Trophoblast cell (in vitro differentiated cells and primary cell): ENCODE measurements around the gene PODXL.

Experiments used
- DNase-seq, 2 donors: peaks; one replicate each; pipeline ENCODE4 v3.0.0-alpha.2; 2016
- H2AFZ ChIP-seq: 2 replicates; pipeline ENCODE4 v1.6.1; 2013; ENCODE audit warnings: low read length, moderate library complexity, mild to moderate bottlenecking; ENCODE audit not compliant: insufficient read depth, poor library complexity
- H2AK5ac ChIP-seq: 2 replicates; pipeline ENCODE4 v1.6.1; 2013; ENCODE audit warnings: mild to moderate bottlenecking, low read length
- H2BK120ac ChIP-seq: 2 replicates; pipeline ENCODE4 v1.6.1; 2013; ENCODE audit warnings: low read length, mild to moderate bottlenecking, moderate library complexity; ENCODE audit not compliant: insufficient read depth, poor library complexity
- H2BK12ac ChIP-seq: 2 replicates; pipeline ENCODE4 v1.6.1; 2013; ENCODE audit warnings: mild to moderate bottlenecking, low read length, moderate library complexity
- H2BK5ac ChIP-seq: 2 replicates; pipeline ENCODE4 v1.6.1; 2013; ENCODE audit warnings: low read length, low read depth, moderate library complexity, mild to moderate bottlenecking; ENCODE audit not compliant: poor library complexity
- H3K14ac ChIP-seq: 2 replicates; pipeline ENCODE4 v1.6.1; 2013; ENCODE audit warnings: mild to moderate bottlenecking, low read length
- H3K18ac ChIP-seq: 2 replicates; pipeline ENCODE4 v1.6.1; 2013; ENCODE audit warnings: mild to moderate bottlenecking, low read length
- H3K23ac ChIP-seq: 2 replicates; pipeline ENCODE4 v1.6.1; 2013; ENCODE audit warnings: low read length
- H3K27ac ChIP-seq: 2 replicates; pipeline ENCODE4 v1.5.1; 2013; ENCODE audit warnings: low read depth, mild to moderate bottlenecking, inconsistent platforms, low read length, moderate library complexity
- H3K27me3 ChIP-seq: 2 replicates; pipeline ENCODE4 v1.6.1; 2013; ENCODE audit warnings: inconsistent platforms, mild to moderate bottlenecking, low read length, moderate library complexity; ENCODE audit not compliant: insufficient read depth
- H3K36me3 ChIP-seq, 2 experiments: 1 replicate in 1 of 2; 2 replicates in 1 of 2; pipeline ENCODE4 v1.6.1; 2013; ENCODE audit warnings: low read length in 2 of 2, mild to moderate bottlenecking in 2 of 2, moderate library complexity in 1 of 2; ENCODE audit not compliant: insufficient read depth in 2 of 2, control insufficient read depth in 1 of 2
- H3K4ac ChIP-seq: 2 replicates; pipeline ENCODE4 v1.6.1; 2013; ENCODE audit warnings: low read depth, mild to moderate bottlenecking, low read length, moderate library complexity
- H3K4me1 ChIP-seq, 2 experiments: 1 replicate in 1 of 2; 2 replicates in 1 of 2; pipeline ENCODE4 v1.6.1; 2013; ENCODE audit warnings: low read length in 2 of 2, mild to moderate bottlenecking in 2 of 2, moderate library complexity in 1 of 2; ENCODE audit not compliant: insufficient read depth in 2 of 2, control insufficient read depth in 1 of 2
- H3K4me2 ChIP-seq: 2 replicates; pipeline ENCODE4 v1.6.1; 2013; ENCODE audit warnings: inconsistent platforms, mild to moderate bottlenecking, low read length, moderate library complexity
- H3K4me3 ChIP-seq: 2 replicates; pipeline ENCODE4 v1.5.1; 2013; ENCODE audit warnings: mild to moderate bottlenecking, low read depth, low read length, inconsistent platforms
- H3K79me1 ChIP-seq: one replicate; pipeline ENCODE4 v1.6.1; 2013; ENCODE audit warnings: low read length
- H3K79me2 ChIP-seq: 2 replicates; pipeline ENCODE4 v1.6.1; 2013; ENCODE audit warnings: low read length, mild to moderate bottlenecking; ENCODE audit not compliant: control insufficient read depth, insufficient read depth, poor library complexity
- H3K9ac ChIP-seq: 2 replicates; pipeline ENCODE4 v1.6.1; 2013; ENCODE audit warnings: mild to moderate bottlenecking, low read length
- H3K9me3 ChIP-seq: 2 replicates; pipeline ENCODE4 v1.6.1; 2013; ENCODE audit warnings: low read depth, mild to moderate bottlenecking, control low read depth, inconsistent platforms, low read length; ENCODE audit not compliant: insufficient read depth
- H4K12ac ChIP-seq: 2 replicates; pipeline ENCODE4 v1.6.1; 2013; ENCODE audit warnings: low read depth, mild to moderate bottlenecking, low read length, moderate library complexity
- H4K8ac ChIP-seq: 2 replicates; pipeline ENCODE4 v1.6.1; 2013; ENCODE audit warnings: low read depth, mild to moderate bottlenecking, low read length, moderate library complexity
- H4K91ac ChIP-seq: one replicate; pipeline ENCODE4 v1.6.1; 2013; ENCODE audit warnings: low read depth, mild to moderate bottlenecking, low read length, moderate library complexity
- whole genome bisulfite sequencing: extraction: QIAGEN DNeasy Blood & Tissue Kit; methylation state at CpG from one replicate; pipeline ENCODE4 v1.1.7; 2013; ENCODE audit warnings: missing lambda C conversion rate; ENCODE audit not compliant: insufficient read length, insufficient coverage; ENCODE audit errors: extremely low coverage; 5-methylcytosine and 5-hydroxymethylcytosine counted together

Gene PODXL

DNA sequence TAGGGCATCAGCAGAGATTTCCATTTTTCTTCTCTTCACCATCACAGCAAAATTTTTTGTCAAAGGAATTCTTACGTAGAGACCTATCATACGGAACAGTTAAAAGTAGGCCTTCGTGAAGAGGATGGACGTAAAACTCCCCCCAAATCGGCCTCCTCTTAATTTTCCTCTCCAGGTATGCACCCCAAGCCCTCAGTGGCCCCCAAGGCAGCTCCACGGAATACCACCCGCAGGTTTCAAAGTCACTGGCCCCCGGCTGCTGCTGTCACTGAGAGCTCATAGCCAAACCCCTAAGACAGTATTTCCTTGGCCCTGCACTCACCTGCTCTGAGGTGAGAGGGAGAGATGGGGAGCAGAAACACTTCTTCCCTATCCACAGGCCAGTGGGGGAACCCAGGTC lies 8.8 kb downstream of the PODXL start:
- no peak overlapping the region for H2BK12ac ChIP-seq
- H3K9ac ChIP-seq = no peak overlapping the region
- H3K18ac ChIP-seq = no peak overlapping the region
- H2BK120ac ChIP-seq = no peak overlapping the region
- no peak overlapping the region for H3K4me3 ChIP-seq
- peaks cover 13 to 27% of the 10 kb centered on the region in 2 experiments for H3K4me1 ChIP-seq
- no peaks in the 10 kb centered on the region for H3K27me3 ChIP-seq
- H2AK5ac ChIP-seq = no peak overlapping the region
- H3K4ac ChIP-seq = no peak overlapping the region
- H3K79me2 ChIP-seq = no peaks in the 10 kb centered on the region
- no peak overlapping the region for H4K8ac ChIP-seq
- no peak overlapping the region for H3K27ac ChIP-seq
- peaks cover 7 to 11% of the 10 kb centered on the region in 2 experiments for H3K36me3 ChIP-seq
- H2AFZ ChIP-seq = no peak overlapping the region
- no peak overlapping the region for H3K23ac ChIP-seq
- no peak overlapping the region for H3K4me2 ChIP-seq
- H4K12ac ChIP-seq = no peak overlapping the region
- H3K9me3 ChIP-seq = peaks cover 2% of the 10 kb centered on the region
- no CpG with 5 or more reads among the region's 8 CpGs for WGBS
- no peak overlapping the region for H4K91ac ChIP-seq
- H3K14ac ChIP-seq = no peak overlapping the region
- DNase-seq = no peak
- H3K79me1 ChIP-seq = no peaks in the 10 kb centered on the region
- H2BK5ac ChIP-seq = no peak overlapping the region

DNA sequence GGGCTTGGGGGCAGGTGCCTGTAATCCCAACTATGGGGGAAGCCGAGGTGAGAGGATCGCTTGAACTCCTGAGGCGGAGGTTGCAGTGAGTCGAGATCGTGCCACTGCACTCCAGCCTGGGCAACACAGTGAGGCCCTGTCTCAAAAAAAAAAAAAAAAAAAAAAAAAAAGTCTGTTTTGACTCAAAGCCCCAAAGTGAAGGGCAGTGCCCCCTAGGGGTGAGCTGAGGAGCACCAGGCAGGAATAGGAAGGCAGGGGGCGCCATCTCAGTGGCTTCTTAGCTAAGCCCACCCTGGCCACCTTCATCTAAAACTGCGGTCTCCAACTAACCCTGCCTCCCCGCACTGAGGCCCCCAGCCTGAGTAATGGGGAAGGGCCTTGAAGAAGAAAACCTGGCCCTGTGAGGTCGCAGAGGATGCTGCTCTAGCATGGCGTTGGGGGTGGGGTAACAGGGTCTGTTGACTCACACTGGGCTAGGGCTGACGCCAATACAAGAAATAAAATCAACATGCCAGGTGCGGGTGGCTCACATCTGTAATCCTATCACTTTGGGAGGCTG lies 9.8 kb downstream of the PODXL start:
- Histone ChIP-seq H3K9me3 (peaks cover 2% of the 10 kb centered on the region), H2AK5ac (no peak overlapping the region), H2BK120ac (no peak overlapping the region), H2AFZ (no peak overlapping the region), H3K18ac (peak overlapping the region; percentile 55), H3K4me3 (no peak overlapping the region), H3K23ac (no peak overlapping the region), H3K4me1 (peaks cover 9 to 21% of the 10 kb centered on the region in 2 experiments), H3K36me3 (peaks cover 7 to 11% of the 10 kb centered on the region in 2 experiments), H2BK5ac (no peak overlapping the region), H3K9ac (no peak overlapping the region), H4K91ac (no peak overlapping the region), H3K4me2 (no peak overlapping the region), H3K27ac (no peak overlapping the region), H4K8ac (no peak overlapping the region), H3K27me3 (no peaks in the 10 kb centered on the region), H3K79me2 (no peaks in the 10 kb centered on the region), H4K12ac (no peak overlapping the region), H3K14ac (no peak overlapping the region), H2BK12ac (no peak overlapping the region), H3K79me1 (no peaks in the 10 kb centered on the region), H3K4ac (no peak overlapping the region)
- WGBS = no CpG with 5 or more reads among the region's 12 CpGs
- DNase-seq = no peak

DNA sequence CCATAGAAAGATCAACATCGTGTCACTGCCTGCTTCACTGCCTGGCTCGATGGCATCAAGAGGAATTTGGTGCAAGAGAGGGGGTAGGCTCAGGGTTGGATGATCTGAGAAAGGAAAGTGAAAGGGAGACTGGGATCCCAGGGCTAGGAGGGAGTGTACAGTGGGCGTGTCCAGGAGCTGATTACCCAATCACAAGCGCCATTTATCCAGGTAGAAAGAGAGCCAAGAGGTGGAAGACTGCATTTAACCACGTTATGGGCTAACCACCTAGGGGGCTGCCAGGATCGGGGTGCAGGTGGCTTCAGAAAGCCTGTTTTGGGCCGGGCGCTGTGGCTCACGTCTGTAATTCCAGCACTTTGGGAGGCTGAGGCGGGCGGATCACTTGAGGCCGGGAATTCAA lies 10.3 kb downstream of the PODXL start:
- Histone ChIP-seq H3K36me3 (peaks cover 7 to 11% of the 10 kb centered on the region in 2 experiments), H3K27ac (no peak overlapping the region), H2BK120ac (no peak overlapping the region), H2AK5ac (no peak overlapping the region), H3K4me1 (peaks cover 9 to 21% of the 10 kb centered on the region in 2 experiments), H3K18ac (no peak overlapping the region), H3K27me3 (no peaks in the 10 kb centered on the region), H3K79me1 (no peaks in the 10 kb centered on the region), H3K4me2 (no peak overlapping the region), H4K91ac (no peak overlapping the region), H3K9me3 (peaks cover 2% of the 10 kb centered on the region), H3K23ac (no peak overlapping the region), H3K4ac (no peak overlapping the region), H3K4me3 (no peak overlapping the region), H4K8ac (no peak overlapping the region), H2AFZ (no peak overlapping the region), H2BK5ac (no peak overlapping the region), H2BK12ac (no peak overlapping the region), H3K79me2 (no peaks in the 10 kb centered on the region), H3K14ac (no peak overlapping the region), H3K9ac (no peak overlapping the region), H4K12ac (no peak overlapping the region)
- WGBS = no CpG with 5 or more reads among the region's 12 CpGs
- peak in 1 of 2 donors; percentile 36 for DNase-seq

DNA sequence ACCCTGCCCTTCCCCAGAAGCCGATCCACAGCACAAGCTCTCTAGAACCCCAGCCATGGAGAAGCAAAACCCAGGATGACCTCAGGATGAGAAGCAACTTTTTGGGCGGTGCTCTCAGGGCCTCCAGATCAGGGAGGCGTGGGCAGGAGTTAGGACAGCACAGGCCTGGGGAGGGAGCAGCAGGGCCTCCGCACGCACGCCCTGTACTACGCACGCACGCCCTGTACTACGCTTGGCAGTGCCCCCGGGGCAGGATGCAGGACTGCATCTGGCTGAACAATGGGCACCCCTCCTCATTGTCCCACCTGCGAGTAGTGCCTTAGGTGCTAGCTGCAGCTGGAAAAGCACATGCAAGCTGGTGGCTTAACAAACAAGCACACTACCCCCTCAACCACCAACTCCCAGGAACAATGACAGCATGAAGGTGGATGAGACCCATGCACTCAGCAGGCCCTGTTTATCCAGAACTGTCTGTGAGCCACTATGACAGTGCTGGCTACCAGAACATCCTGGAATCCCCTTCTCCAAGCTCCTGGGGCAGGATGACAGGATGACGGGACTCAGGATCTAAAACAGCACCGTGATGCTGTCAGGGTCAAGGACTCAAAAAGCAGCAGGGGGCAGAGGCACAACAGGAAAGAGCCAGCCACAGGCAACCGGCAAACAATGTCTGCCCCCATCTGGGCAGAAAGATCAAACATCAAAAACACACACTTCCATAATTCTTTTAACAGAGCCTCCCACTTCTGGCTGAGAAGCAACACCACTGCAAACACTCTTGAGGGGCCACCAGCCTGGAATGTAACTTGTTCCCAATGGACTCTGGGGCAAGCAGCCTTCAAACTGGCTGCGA lies 11.8 kb downstream of the PODXL start:
- no peak overlapping the region for H3K9ac ChIP-seq
- no CpG with 5 or more reads among the region's 16 CpGs for WGBS
- H2AK5ac ChIP-seq = no peak overlapping the region
- H3K79me1 ChIP-seq = peaks cover 3% of the 10 kb centered on the region
- peaks cover 2% of the 10 kb centered on the region for H3K9me3 ChIP-seq
- H3K4me2 ChIP-seq = no peak overlapping the region
- no peak for DNase-seq
- no peak overlapping the region for H4K12ac ChIP-seq
- H2AFZ ChIP-seq = no peak overlapping the region
- H3K27me3 ChIP-seq = no peaks in the 10 kb centered on the region
- no peak overlapping the region for H3K4ac ChIP-seq
- no peak overlapping the region for H3K18ac ChIP-seq
- H2BK5ac ChIP-seq = no peak overlapping the region
- H3K14ac ChIP-seq = no peak overlapping the region
- peaks cover 4 to 7% of the 10 kb centered on the region in 2 experiments for H3K36me3 ChIP-seq
- H3K4me1 ChIP-seq = peaks cover 17 to 31% of the 10 kb centered on the region in 2 experiments
- H4K91ac ChIP-seq = peak overlapping the region; percentile 1
- peak overlapping the region; percentile 7 for H3K27ac ChIP-seq
- no peak overlapping the region for H3K23ac ChIP-seq
- no peaks in the 10 kb centered on the region for H3K79me2 ChIP-seq
- no peak overlapping the region for H4K8ac ChIP-seq
- no peak overlapping the region for H3K4me3 ChIP-seq
- H2BK12ac ChIP-seq = no peak overlapping the region
- H2BK120ac ChIP-seq = no peak overlapping the region
